Spinal cord (tissue), 10 donors: ENCODE measurements around the gene HARBI1. TPM values are rescaled to one million over a fixed set of nuclear protein-coding genes. Genes with fewer than 3 reads are reported as not detected.
A peak's percentile ranks its signal among the peaks of the same experiment; 100 is the strongest.

Experiments used
- DNase-seq, 6 donors: peaks; one replicate each; pipeline versions ENCODE4 v3.0.0 to v3.0.0-alpha.2; 2013 to 2015; ENCODE audit warnings: low spot score in 6 of 6, low read depth in 4 of 6
- H3K27ac ChIP-seq: one replicate; pipeline ENCODE4 v1.5.1; 2013; ENCODE audit warnings: low read depth, low read length, control low read depth
- H3K27me3 ChIP-seq: one replicate; pipeline ENCODE4 v1.6.1; 2013; ENCODE audit warnings: low read length; ENCODE audit not compliant: control insufficient read depth, insufficient read depth
- H3K36me3 ChIP-seq: one replicate; pipeline ENCODE4 v1.6.1; 2013; ENCODE audit warnings: low read length; ENCODE audit not compliant: control insufficient read depth, insufficient read depth
- H3K4me1 ChIP-seq: one replicate; pipeline ENCODE4 v1.6.1; 2013; ENCODE audit warnings: low read length; ENCODE audit not compliant: control insufficient read depth, insufficient read depth
- H3K4me3 ChIP-seq: one replicate; pipeline ENCODE4 v1.5.1; 2013; ENCODE audit warnings: low read depth, low read length, control low read depth
- H3K9me3 ChIP-seq: one replicate; pipeline ENCODE4 v1.6.1; 2013; ENCODE audit warnings: low read length; ENCODE audit not compliant: control insufficient read depth, insufficient read depth
- WGBS: methylation state at CpG from one replicate; pipeline ENCODE4 v1.1.5; 2013; ENCODE audit warnings: missing lambda C conversion rate; ENCODE audit not compliant: insufficient coverage; 5-methylcytosine and 5-hydroxymethylcytosine counted together
- polyA plus RNA-seq, 2 donors: library from polyadenylated mRNA; unstranded; fragments of 120-200 nt; gene quantifications; one replicate each; pipeline ENCODE4 v1.2.1, GENCODE V29; 2013; ENCODE audit not compliant: insufficient read length in 2 of 2
- total RNA-seq, 2 donors: library from RNA; depleted of rRNA in 1 of 2; stranded (reverse); fragments of 120-200 nt in 1 of 2; fragments of >200 nt in 1 of 2; gene quantifications; one replicate each; pipeline versions ENCODE4 v1.2.3 to v1.2.4, GENCODE V29; 2013 to 2014
- donor health status: healthy.

Gene HARBI1
- total and polyA plus RNA-seq, 4 donors, result 4.2 to 6.2 (median 5.8) TPM

GRCh38 chr11:46600194-46600960, 16.6 kb downstream of the HARBI1 start:
- DNase-seq, result no peak
- 33% methylated on average over 1 of the region's 3 CpGs for WGBS
- no peak overlapping the region for H3K27ac ChIP-seq

DNA sequence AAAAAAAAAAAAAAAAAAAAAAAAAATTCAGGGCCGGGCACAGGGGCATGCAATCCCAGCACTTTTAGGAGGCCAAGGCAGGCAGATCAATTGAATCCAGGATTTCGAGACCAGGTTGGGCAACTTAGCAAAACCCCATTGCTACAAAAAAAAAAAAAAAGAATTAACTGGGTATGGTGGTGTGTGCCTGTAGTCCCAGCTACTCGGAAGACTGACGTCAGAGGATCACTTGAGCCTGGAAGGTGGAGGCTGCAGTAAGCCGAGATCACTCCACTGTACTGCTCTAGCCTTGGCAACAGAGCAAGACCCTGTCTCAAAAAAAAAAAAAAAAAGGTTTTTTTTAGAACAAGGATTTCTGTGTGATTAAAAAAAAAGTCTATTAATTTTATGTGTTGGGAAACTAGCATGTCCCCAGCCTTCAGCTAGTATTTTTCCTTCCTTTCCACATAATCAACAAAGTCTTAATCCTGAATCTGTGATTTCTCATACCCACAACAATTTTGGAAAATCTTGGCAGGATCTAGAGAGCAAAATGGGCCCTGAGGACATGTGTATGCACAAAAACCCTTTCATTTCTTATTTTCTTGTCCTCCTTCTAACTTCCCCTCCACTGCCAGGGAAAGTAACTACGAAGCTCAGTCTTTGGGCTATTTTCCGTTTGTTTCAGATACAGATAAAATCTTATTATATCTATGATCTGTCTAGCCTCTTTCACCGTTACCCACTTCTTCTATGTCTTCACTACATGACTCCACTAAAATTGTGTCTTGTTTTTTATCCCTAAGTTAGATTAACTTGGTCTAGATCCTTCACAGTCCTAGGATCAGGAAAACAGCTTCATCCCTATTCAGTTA, 17.5 kb downstream of the HARBI1 start:
- H3K27ac ChIP-seq, result no peak overlapping the region
- no peaks in the 10 kb centered on the region for H3K4me1 ChIP-seq
- no peak for DNase-seq
- no peak overlapping the region for H3K4me3 ChIP-seq
- H3K27me3 ChIP-seq, result no peaks in the 10 kb centered on the region
- no CpG with 5 or more reads among the region's 8 CpGs for WGBS
- no peaks in the 10 kb centered on the region for H3K9me3 ChIP-seq
- peaks cover 8% of the 10 kb centered on the region for H3K36me3 ChIP-seq

More at GRCh38 chr11:46600194-46600960, 16.6 kb downstream of the HARBI1 start:
- H3K4me1 ChIP-seq, result no peaks in the 10 kb centered on the region
- no peaks in the 10 kb centered on the region for H3K27me3 ChIP-seq
- no peaks in the 10 kb centered on the region for H3K9me3 ChIP-seq
- no peak overlapping the region for H3K4me3 ChIP-seq
- peaks cover 8% of the 10 kb centered on the region for H3K36me3 ChIP-seq

- Histone ChIP-seq H3K36me3 (no peaks in the 10 kb centered on the region), H3K4me1 (no peaks in the 10 kb centered on the region), H3K4me3 (no peak overlapping the region), H3K27me3 (no peaks in the 10 kb centered on the region), H3K27ac (no peak overlapping the region), H3K9me3 (no peaks in the 10 kb centered on the region)
- DNase-seq, result no peak
- 85% methylated on average over 3 of the region's 6 CpGs for WGBS
Observed at GRCh38 chr11:46597609-46598219, 19.3 kb downstream of the HARBI1 start.

DNA sequence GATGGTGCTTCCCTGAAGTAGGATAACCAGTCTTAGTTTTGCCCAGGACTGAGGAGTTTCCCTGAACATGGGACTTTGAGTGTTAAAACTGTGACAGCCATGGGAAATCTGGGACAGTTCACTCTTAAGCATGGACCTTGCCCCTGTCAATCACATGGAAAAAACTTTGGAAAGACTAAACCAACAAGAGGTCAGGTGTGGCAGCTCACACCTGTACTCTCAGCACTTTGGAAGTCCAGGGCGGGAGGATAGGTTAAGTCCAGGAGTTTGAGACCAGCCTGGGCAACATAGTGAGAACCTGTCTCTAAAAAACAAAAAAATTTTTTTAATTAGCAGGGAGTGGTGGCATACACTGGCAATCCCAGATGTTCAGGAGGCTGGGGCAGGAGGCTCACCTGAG, 19.9 kb downstream of the HARBI1 start:
- WGBS, result no CpG with 5 or more reads among the region's 1 CpG
- Histone ChIP-seq H3K9me3 (no peaks in the 10 kb centered on the region), H3K4me3 (no peak overlapping the region), H3K4me1 (peaks cover 5% of the 10 kb centered on the region), H3K27me3 (no peaks in the 10 kb centered on the region), H3K27ac (no peak overlapping the region), H3K36me3 (no peaks in the 10 kb centered on the region)
- no peak for DNase-seq

DNA sequence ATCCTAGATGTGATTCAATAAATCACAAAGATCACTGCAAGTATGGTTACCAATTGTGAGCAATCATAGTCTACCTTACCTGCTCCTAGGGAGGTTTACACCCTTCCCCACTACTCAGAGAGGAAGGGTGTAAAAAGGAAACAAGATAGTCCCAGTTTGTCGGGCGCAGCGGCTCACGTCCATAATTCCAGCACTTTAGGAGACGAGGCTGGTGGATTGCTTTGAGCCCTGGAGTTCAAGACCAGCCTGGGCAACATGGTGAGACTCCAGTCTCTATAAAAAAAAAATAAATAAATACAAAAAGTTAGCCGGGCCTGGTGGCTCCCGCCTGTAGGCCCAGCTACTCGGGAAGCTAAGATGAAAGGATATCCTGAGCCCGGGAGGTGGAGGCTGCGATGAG, 22.2 kb downstream of the HARBI1 start:
- no peak for DNase-seq
- Histone ChIP-seq H3K27me3 (no peaks in the 10 kb centered on the region), H3K36me3 (no peaks in the 10 kb centered on the region), H3K4me1 (peaks cover 14% of the 10 kb centered on the region), H3K4me3 (no peak overlapping the region), H3K9me3 (no peaks in the 10 kb centered on the region), H3K27ac (no peak overlapping the region)
- WGBS, result 96% methylated on average over 5 of the region's 10 CpGs

- Histone ChIP-seq H3K27me3 (no peaks in the 10 kb centered on the region), H3K4me3 (peak overlapping the region; percentile 83), H3K9me3 (no peaks in the 10 kb centered on the region), H3K36me3 (no peaks in the 10 kb centered on the region), H3K4me1 (peaks cover 14% of the 10 kb centered on the region), H3K27ac (peak overlapping the region; percentile 81)
- DNase-seq, result no peak
- WGBS, result no CpG with 5 or more reads among the region's 3 CpGs
Observed at GRCh38 chr11:46594374-46594700, 22.7 kb downstream of the HARBI1 start.

DNA sequence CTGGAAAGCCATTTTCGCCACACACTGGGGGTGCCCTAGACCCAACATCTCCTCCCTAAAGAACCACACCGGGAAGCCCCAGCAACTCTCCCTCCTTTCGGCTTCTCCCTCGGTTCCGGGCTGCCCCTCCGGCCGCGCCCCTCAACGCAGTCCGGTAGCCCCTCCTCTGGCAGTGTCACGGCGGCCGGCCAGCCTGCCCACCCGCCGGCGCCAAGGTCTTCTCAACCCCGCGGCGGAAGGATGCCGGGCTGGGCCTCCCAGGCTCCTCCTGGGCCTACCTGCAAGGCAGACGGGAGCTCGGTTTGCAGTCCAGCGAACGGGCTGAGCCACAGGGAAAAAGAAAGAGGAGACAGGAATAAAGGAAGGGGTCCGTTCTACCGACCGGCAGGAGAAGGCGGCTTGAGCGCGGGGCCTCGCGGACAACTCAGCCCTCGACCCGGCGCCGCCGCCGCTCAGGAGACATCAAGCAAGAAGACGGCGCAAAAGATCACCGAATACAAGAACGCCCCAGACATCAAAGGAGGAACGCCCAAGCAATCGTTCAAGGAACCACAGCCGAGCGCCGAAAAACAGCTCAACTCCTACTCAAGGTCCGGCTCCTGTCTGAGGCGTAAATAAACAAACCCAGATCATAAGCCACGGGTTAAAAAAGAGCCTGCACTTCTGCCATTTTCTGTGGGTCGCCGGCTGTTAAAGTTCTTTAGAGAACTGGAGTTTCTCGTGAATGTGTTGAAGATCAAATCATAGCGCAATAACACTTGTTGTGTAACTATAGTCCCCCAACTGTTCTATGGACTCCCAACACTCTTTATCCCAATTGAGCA, 23.3 kb downstream of the HARBI1 start, which contains the start of gene AMBRA1:
AMBRA1 (minus strand) TSS at position 474 of the 824 bp plus-strand sequence. CDS start 45,643 bp downstream, outside the sequence.
- Histone ChIP-seq H3K36me3 (no peaks in the 10 kb centered on the region), H3K27ac (peak within 1 kb of the TSS; percentile 81), H3K4me1 (peaks cover 14% of the 10 kb centered on the region), H3K27me3 (no peaks in the 10 kb centered on the region), H3K9me3 (no peaks in the 10 kb centered on the region), H3K4me3 (peak within 1 kb of the TSS; percentile 83)
- WGBS, result under 1% methylated on average over 47 of the region's 54 CpGs
- DNase-seq, result peak; percentile 87 to 98 (median 92)

- no peak for DNase-seq
- 96% methylated on average over 7 of the region's 11 CpGs for WGBS
- Histone ChIP-seq H3K9me3 (no peaks in the 10 kb centered on the region), H3K27me3 (no peaks in the 10 kb centered on the region), H3K27ac (no peak overlapping the region), H3K36me3 (no peaks in the 10 kb centered on the region), H3K4me3 (no peak overlapping the region), H3K4me1 (peaks cover 14% of the 10 kb centered on the region)
Observed at GRCh38 chr11:46590740-46591605, 26.1 kb downstream of the HARBI1 start.
